CD4-positive, alpha-beta T cell (primary cell): Measurements from ENCODE around the gene FRG2B. TPM values are rescaled to one million over a fixed set of nuclear protein-coding genes. Genes with fewer than 3 reads are reported as not detected.
"Not testable (repeated sequence)": the region's sequence is repeated elsewhere in the genome, so short reads cannot be mapped to it uniquely, and the experiment has no call there.

Source experiments
- ATAC-seq: fragments of 200-7000 bp; cut with Tn5 transposase; one replicate; pipeline ENCODE4 v1.10.0; 2022; ENCODE audit warnings: mild to moderate bottlenecking; ENCODE audit not compliant: poor library complexity
- CTCF ChIA-PET: fragments of 350-600 bp; sonication (Branson Sonifier 250); formaldehyde crosslinking; loops from one replicate; lab custom pipeline; 2021; ENCODE audit warnings: antibody characterized with exemption, inconsistent platforms; lab: Charles Lee
- POLR2A ChIA-PET: fragments of 350-600 bp; sonication (Branson Sonifier 250); formaldehyde crosslinking; loops from one replicate; lab custom pipeline; 2021; ENCODE audit warnings: antibody characterized with exemption, inconsistent platforms; lab: Charles Lee
- DNase-seq, 14 experiments: peaks; one replicate each; pipeline ENCODE4 v3.0.0-alpha.2; 2013 to 2020; ENCODE audit warnings: mixed read lengths in 2 of 14
- H3K27ac ChIP-seq, 2 donors: one replicate each; pipeline versions ENCODE4 v1.5.1 to v1.7.0; 2013; ENCODE audit warnings: low read length in 2 of 2, low read depth in 1 of 2, mild to moderate bottlenecking in 1 of 2
- H3K27me3 ChIP-seq, 2 experiments: 1 replicate in 1 of 2; 2 replicates in 1 of 2; pipeline versions ENCODE4 v1.6.1 to v1.7.0; 2013; ENCODE audit warnings: low read length in 2 of 2, control low read depth in 1 of 2, mild to moderate bottlenecking in 1 of 2, moderate library complexity in 1 of 2; ENCODE audit not compliant: insufficient read depth in 2 of 2, control insufficient read depth in 1 of 2
- H3K36me3 ChIP-seq: one replicate; pipeline ENCODE4 v1.6.1; 2013; ENCODE audit warnings: low read length, control low read depth; ENCODE audit not compliant: insufficient read depth
- H3K4me1 ChIP-seq: one replicate; pipeline ENCODE4 v1.6.1; 2013; ENCODE audit warnings: low read length, control low read depth; ENCODE audit not compliant: insufficient read depth
- H3K4me3 ChIP-seq: one replicate; pipeline ENCODE4 v1.5.1; 2013; ENCODE audit warnings: mild to moderate bottlenecking, low read length, moderate library complexity
- H3K9me3 ChIP-seq, 2 experiments: 1 replicate in 1 of 2; 2 replicates in 1 of 2; pipeline versions ENCODE4 v1.6.1 to v1.7.0; 2013; ENCODE audit warnings: low read length in 2 of 2, mild to moderate bottlenecking in 2 of 2, control low read depth in 1 of 2, moderate library complexity in 1 of 2; ENCODE audit not compliant: control insufficient read depth in 1 of 2, insufficient read depth in 1 of 2
- H3K27ac Mint-ChIP-seq: one replicate; pipeline ENCODE4 v1.8.0; 2020; ENCODE audit warnings: mixed read lengths
- H3K27me3 Mint-ChIP-seq: one replicate; pipeline ENCODE4 v1.8.0; 2021; ENCODE audit warnings: mixed read lengths
- H3K36me3 Mint-ChIP-seq: one replicate; pipeline ENCODE4 v1.8.0; 2021; ENCODE audit warnings: low read depth, mixed read lengths
- H3K4me1 Mint-ChIP-seq: one replicate; pipeline ENCODE4 v1.8.0; 2021; ENCODE audit warnings: low read depth, mixed read lengths
- H3K4me3 Mint-ChIP-seq: one replicate; pipeline ENCODE4 v1.8.0; 2020; ENCODE audit warnings: mild to moderate bottlenecking, mixed read lengths
- H3K9me3 Mint-ChIP-seq: one replicate; pipeline ENCODE4 v1.8.0; 2020; ENCODE audit warnings: mixed read lengths
- intact Hi-C, 2 experiments: fragments of 100-400 bp; cut with DNase I in 1 of 2; cut with micrococcal nuclease in 1 of 2; formaldehyde crosslinking; loops; one replicate each; pipeline versions ENCODE4 v1.15.1 to v1.9.0; 2023 to 2025; cut with DNase I, micrococcal nuclease
- polyA plus RNA-seq, 2 donors: library from polyadenylated mRNA; unstranded; fragments of 120-200 nt; gene quantifications; one replicate each; pipeline ENCODE4 v1.2.1, GENCODE V29; 2013
- total RNA-seq, 174 experiments: library from RNA in 2 of 174; stranded (reverse) in 2 of 174; gene quantifications; one replicate each; pipeline ENCODE4 v1.2.3 and lab custom pipeline; 2021 to 2026

FRG2B gene
- total RNA-seq (not detected), total RNA-seq (lab: John Stamatoyannopoulos, UW) (0 to 0.39 (median 0) reads per million in 172 experiments)
- polyA plus RNA-seq (2013, experiment 1 of 2), result not detected
- not detected for polyA plus RNA-seq (2013, experiment 2 of 2)

DNA sequence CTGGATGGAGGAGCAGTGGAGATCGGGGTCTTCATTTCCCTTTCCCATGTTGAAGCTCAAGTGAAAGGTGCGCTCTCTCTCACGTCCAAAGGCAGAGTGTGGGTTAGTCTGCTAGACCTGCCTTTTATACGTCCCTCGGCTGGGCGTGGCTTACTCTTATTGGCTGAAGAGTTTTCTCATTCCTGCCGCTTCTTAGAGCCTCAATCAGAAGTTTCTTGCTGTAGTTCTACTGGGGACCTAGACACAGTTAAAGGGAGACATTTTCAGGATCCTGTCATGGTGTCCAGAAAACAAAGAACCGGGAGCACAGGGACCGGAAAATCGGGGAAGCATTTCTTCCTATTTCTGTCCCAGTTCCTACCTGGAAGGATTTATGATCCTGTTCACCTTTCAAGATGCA is at the start of gene FRG2B:
Gene FRG2B (minus strand): TSS at position 101 of the 400 bp plus-strand sequence. CDS start 53 bp downstream, at position 48.
- POLR2A ChIA-PET, H3K36me3 Mint-ChIP-seq, H3K27ac ChIP-seq, H3K27ac Mint-ChIP-seq, H3K4me1 Mint-ChIP-seq, H3K4me3 Mint-ChIP-seq, H3K4me1 ChIP-seq, H3K9me3 Mint-ChIP-seq, H3K9me3 ChIP-seq, CTCF ChIA-PET, H3K4me3 ChIP-seq, DNase-seq, ATAC-seq, H3K27me3 Mint-ChIP-seq, intact Hi-C loops, H3K27me3 ChIP-seq, H3K36me3 ChIP-seq: not testable (repeated sequence)

GRCh38 chr10:133667446-133667845 is 40.9 kb upstream of the FRG2B start:
- ATAC-seq, H3K4me3 ChIP-seq, H3K9me3 Mint-ChIP-seq, H3K27ac Mint-ChIP-seq, intact Hi-C loops, H3K36me3 ChIP-seq, CTCF ChIA-PET, H3K27me3 ChIP-seq, DNase-seq, H3K9me3 ChIP-seq, H3K36me3 Mint-ChIP-seq, H3K27ac ChIP-seq, POLR2A ChIA-PET, H3K4me1 Mint-ChIP-seq, H3K4me3 Mint-ChIP-seq, H3K4me1 ChIP-seq: not testable (repeated sequence)
- H3K27me3 Mint-ChIP-seq, result peaks cover 18% of the 10 kb centered on the region

GRCh38 chr10:133663544-133664160 is 37.1 kb upstream of the FRG2B start:
- H3K4me3 Mint-ChIP-seq, H3K27ac ChIP-seq, ATAC-seq, CTCF ChIA-PET, H3K27ac Mint-ChIP-seq, intact Hi-C loops, DNase-seq, H3K27me3 ChIP-seq, H3K4me1 ChIP-seq, H3K4me1 Mint-ChIP-seq, H3K9me3 Mint-ChIP-seq, H3K36me3 Mint-ChIP-seq, H3K9me3 ChIP-seq, H3K4me3 ChIP-seq, H3K36me3 ChIP-seq, POLR2A ChIA-PET: not testable (repeated sequence)
- peaks cover 33% of the 10 kb centered on the region for H3K27me3 Mint-ChIP-seq

DNA sequence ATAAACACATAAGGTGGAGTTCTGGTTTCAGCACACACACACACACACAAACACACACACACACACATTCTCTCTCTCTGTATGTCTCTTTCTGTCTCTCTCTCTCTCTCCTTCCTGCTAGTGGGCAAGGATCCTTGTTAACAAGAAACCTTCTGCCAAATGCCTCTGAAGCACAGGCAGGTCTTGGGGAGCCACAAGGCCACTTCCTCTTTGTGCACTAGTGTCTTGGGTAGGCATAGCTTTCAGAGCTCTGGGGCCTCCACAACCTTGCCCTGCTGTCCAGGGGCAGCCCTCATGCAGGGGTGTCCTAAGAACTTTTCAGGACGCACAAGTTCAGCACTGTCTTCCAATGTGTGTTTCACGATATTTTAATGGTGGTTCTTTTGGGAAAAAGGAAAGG is 34.5 kb upstream of the FRG2B start:
- ATAC-seq, H3K36me3 ChIP-seq, H3K4me1 Mint-ChIP-seq, H3K27me3 ChIP-seq, CTCF ChIA-PET, H3K4me3 ChIP-seq, intact Hi-C loops, H3K9me3 ChIP-seq, DNase-seq, H3K27ac ChIP-seq, H3K4me1 ChIP-seq, H3K9me3 Mint-ChIP-seq, H3K4me3 Mint-ChIP-seq, H3K27ac Mint-ChIP-seq, POLR2A ChIA-PET, H3K36me3 Mint-ChIP-seq: not testable (repeated sequence)
- H3K27me3 Mint-ChIP-seq, result peaks cover 33% of the 10 kb centered on the region

DNA sequence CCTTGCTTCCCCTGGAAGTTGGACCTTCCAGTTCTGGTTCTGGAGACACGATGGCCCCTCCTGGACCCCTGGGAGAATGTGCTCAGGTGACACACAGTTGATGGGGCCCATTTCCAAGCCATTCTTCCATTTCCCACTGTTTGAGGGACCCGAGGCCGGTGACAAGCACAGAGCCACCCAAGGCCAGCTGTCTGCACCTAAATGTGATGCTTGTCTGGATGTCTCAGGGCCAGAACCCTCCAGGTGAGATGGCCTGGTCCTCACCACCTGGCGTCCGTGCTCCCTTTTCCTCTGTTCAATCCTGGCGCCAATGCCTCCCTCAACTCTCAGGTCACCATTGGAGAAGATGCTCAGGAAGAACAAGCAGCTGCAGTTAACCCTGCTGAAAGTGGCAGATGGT is 33.9 kb upstream of the FRG2B start:
- intact Hi-C loops, ATAC-seq: not testable (repeated sequence)

GRCh38 chr10:133657276-133657675 is 30.7 kb upstream of the FRG2B start:
- H3K27ac Mint-ChIP-seq, H3K9me3 Mint-ChIP-seq, intact Hi-C loops, H3K4me3 Mint-ChIP-seq, POLR2A ChIA-PET, H3K4me3 ChIP-seq, H3K9me3 ChIP-seq, ATAC-seq, H3K27ac ChIP-seq, H3K36me3 Mint-ChIP-seq, H3K36me3 ChIP-seq, H3K27me3 ChIP-seq, H3K4me1 Mint-ChIP-seq, H3K4me1 ChIP-seq, CTCF ChIA-PET, DNase-seq: not testable (repeated sequence)
- peaks cover 13% of the 10 kb centered on the region for H3K27me3 Mint-ChIP-seq

More for the DNA sequence above, 33.9 kb upstream of the FRG2B start:
- H3K9me3 Mint-ChIP-seq, H3K27me3 ChIP-seq, H3K36me3 ChIP-seq, H3K27ac Mint-ChIP-seq, H3K4me1 ChIP-seq, H3K4me3 ChIP-seq, H3K27ac ChIP-seq, H3K9me3 ChIP-seq, H3K4me1 Mint-ChIP-seq, DNase-seq, CTCF ChIA-PET, POLR2A ChIA-PET, H3K36me3 Mint-ChIP-seq, H3K4me3 Mint-ChIP-seq: not testable (repeated sequence)
- H3K27me3 Mint-ChIP-seq, result peaks cover 33% of the 10 kb centered on the region

- H3K9me3 Mint-ChIP-seq, ATAC-seq, H3K4me3 Mint-ChIP-seq, POLR2A ChIA-PET, H3K9me3 ChIP-seq, H3K27ac Mint-ChIP-seq, H3K4me3 ChIP-seq, H3K27me3 ChIP-seq, H3K4me1 Mint-ChIP-seq, intact Hi-C loops, H3K27ac ChIP-seq, CTCF ChIA-PET, H3K36me3 ChIP-seq, H3K27me3 Mint-ChIP-seq, H3K36me3 Mint-ChIP-seq, H3K4me1 ChIP-seq: not testable (repeated sequence)
- DNase-seq, result peak in 1 of 14 experiments; percentile 36
These were observed 22.4 kb upstream of the FRG2B start for GRCh38 chr10:133648872-133649455.
